Calu3 (cell line): ENCODE results near the gene FAT2. TPM values are rescaled to one million over a fixed set of nuclear protein-coding genes. Genes with fewer than 3 reads are reported as not detected.

Experiments used
- BruUV-seq: library from RNA; stranded (reverse); fragments of 400-500 nt; replicated peaks from 2 replicates; lab custom pipeline; 2021; lab: Mats Ljungman, UMichigan
- CTCF ChIA-PET: fragments of 300-600 bp; sonication (Branson Sonifier 250); formaldehyde crosslinking; loops from one replicate; lab custom pipeline; 2022; ENCODE audit warnings: antibody characterized with exemption; lab: Charles Lee
- DNase-seq: peaks from one replicate; pipeline ENCODE4 v3.0.0; 2022
- H3K27ac Mint-ChIP-seq: one replicate; pipeline ENCODE4 v1.8.0; 2022; ENCODE audit warnings: mixed read lengths; ENCODE audit not compliant: unreplicated experiment
- H3K27me3 Mint-ChIP-seq: one replicate; pipeline ENCODE4 v1.8.0; 2022; ENCODE audit warnings: mixed read lengths; ENCODE audit not compliant: unreplicated experiment
- H3K36me3 Mint-ChIP-seq: one replicate; pipeline ENCODE4 v1.8.0; 2022; ENCODE audit warnings: mild to moderate bottlenecking, moderate library complexity, mixed read lengths; ENCODE audit not compliant: insufficient read depth, unreplicated experiment
- H3K4me1 Mint-ChIP-seq: one replicate; pipeline ENCODE4 v1.8.0; 2022; ENCODE audit warnings: mild to moderate bottlenecking, low read depth, mixed read lengths; ENCODE audit not compliant: unreplicated experiment
- H3K4me3 Mint-ChIP-seq: one replicate; pipeline ENCODE4 v1.8.0; 2022; ENCODE audit warnings: mild to moderate bottlenecking, low read depth, moderate library complexity, mixed read lengths; ENCODE audit not compliant: unreplicated experiment
- H3K9me3 Mint-ChIP-seq: one replicate; pipeline ENCODE4 v1.8.0; 2022; ENCODE audit warnings: low read depth, mixed read lengths; ENCODE audit not compliant: unreplicated experiment
- CTCF ChIP-seq: fragments of 200-600 bp; IDR thresholded peaks from one replicate; pipeline ENCODE4 v1.8.0; 2022; ENCODE audit warnings: antibody characterized with exemption; ENCODE audit not compliant: unreplicated experiment
- intact Hi-C: fragments of 100-400 bp; cut with micrococcal nuclease; formaldehyde crosslinking; loops from one replicate; pipeline ENCODE4 v1.10.0; 2022; ENCODE audit not compliant: unreplicated experiment
- total RNA-seq: library from RNA; stranded (reverse); gene quantifications from 2 replicates; pipeline ENCODE4 v1.2.3, GENCODE V29; 2022

FAT2 gene
- total RNA-seq, 1 experiment from 2014 or later = not detected

- Mint-ChIP-seq H3K4me1 (peaks cover 27% of the 10 kb centered on the region), H3K27ac (no peak overlapping the region), H3K9me3 (no peaks in the 10 kb centered on the region), H3K36me3 (no peaks in the 10 kb centered on the region), H3K4me3 (no peak overlapping the region), H3K27me3 (peaks cover 69% of the 10 kb centered on the region)
- intact Hi-C loops = no loop called here
- no peak for DNase-seq
- TF ChIP-seq CTCF = no peak
- CTCF ChIA-PET = no interaction called here
- no TSS peak for BruUV-seq
These were observed 4.3 kb upstream of the FAT2 start for GRCh38 chr5:151595411-151595826.

- CTCF ChIA-PET = interaction anchor here (0.6 to 0.7 kb wide), 2 partner anchors 758 to 798 kb away, joined by 3 read pairs; no protein-coding TSS in a partner anchor
- H3K4me3 Mint-ChIP-seq = no peak overlapping the region
- H3K4me1 Mint-ChIP-seq = peaks cover 26% of the 10 kb centered on the region
- no peak overlapping the region for H3K27ac Mint-ChIP-seq
- peak; percentile 66 for DNase-seq
- H3K9me3 Mint-ChIP-seq = no peaks in the 10 kb centered on the region
- H3K36me3 Mint-ChIP-seq = no peaks in the 10 kb centered on the region
- no TSS peak for BruUV-seq
- peaks cover 62% of the 10 kb centered on the region for H3K27me3 Mint-ChIP-seq
- intact Hi-C loops = no loop called here
- TF ChIP-seq CTCF = no peak
These were observed 1.8 kb upstream of the FAT2 start for GRCh38 chr5:151592855-151593408.

- no peak for DNase-seq
- H3K36me3 Mint-ChIP-seq = no peaks in the 10 kb centered on the region
- TF ChIP-seq CTCF = no peak
- CTCF ChIA-PET = no interaction called here
- H3K4me1 Mint-ChIP-seq = peaks cover 15% of the 10 kb centered on the region
- intact Hi-C loops = no loop called here
- H3K4me3 Mint-ChIP-seq = no peak overlapping the region
- H3K9me3 Mint-ChIP-seq = no peaks in the 10 kb centered on the region
- H3K27ac Mint-ChIP-seq = no peak overlapping the region
- BruUV-seq = no TSS peak
- peaks cover 73% of the 10 kb centered on the region for H3K27me3 Mint-ChIP-seq
These were observed 1.1 kb downstream of the FAT2 start for GRCh38 chr5:151589878-151590570.

- intact Hi-C loops = no loop called here
- Mint-ChIP-seq H3K27me3 (peaks cover 78% of the 10 kb centered on the region), H3K9me3 (no peaks in the 10 kb centered on the region), H3K36me3 (no peaks in the 10 kb centered on the region), H3K4me1 (peaks cover 5% of the 10 kb centered on the region), H3K27ac (no peak overlapping the region), H3K4me3 (no peak overlapping the region)
- no peak for TF ChIP-seq CTCF
- no TSS peak for BruUV-seq
- CTCF ChIA-PET = no interaction called here
- DNase-seq = no peak
These were observed 3.2 kb downstream of the FAT2 start for GRCh38 chr5:151587796-151588555.
